HG03280 (cell line): Measurements from ENCODE around the gene ENDOD1.

Experiments used
- ATAC-seq: cut with Tn5 transposase; IDR thresholded peaks from one replicate; pipeline ENCODE4 v1.9.1; 2021; ENCODE audit warnings: mild to moderate bottlenecking, moderate library complexity; ENCODE audit not compliant: unreplicated experiment

The ENDOD1 gene

DNA sequence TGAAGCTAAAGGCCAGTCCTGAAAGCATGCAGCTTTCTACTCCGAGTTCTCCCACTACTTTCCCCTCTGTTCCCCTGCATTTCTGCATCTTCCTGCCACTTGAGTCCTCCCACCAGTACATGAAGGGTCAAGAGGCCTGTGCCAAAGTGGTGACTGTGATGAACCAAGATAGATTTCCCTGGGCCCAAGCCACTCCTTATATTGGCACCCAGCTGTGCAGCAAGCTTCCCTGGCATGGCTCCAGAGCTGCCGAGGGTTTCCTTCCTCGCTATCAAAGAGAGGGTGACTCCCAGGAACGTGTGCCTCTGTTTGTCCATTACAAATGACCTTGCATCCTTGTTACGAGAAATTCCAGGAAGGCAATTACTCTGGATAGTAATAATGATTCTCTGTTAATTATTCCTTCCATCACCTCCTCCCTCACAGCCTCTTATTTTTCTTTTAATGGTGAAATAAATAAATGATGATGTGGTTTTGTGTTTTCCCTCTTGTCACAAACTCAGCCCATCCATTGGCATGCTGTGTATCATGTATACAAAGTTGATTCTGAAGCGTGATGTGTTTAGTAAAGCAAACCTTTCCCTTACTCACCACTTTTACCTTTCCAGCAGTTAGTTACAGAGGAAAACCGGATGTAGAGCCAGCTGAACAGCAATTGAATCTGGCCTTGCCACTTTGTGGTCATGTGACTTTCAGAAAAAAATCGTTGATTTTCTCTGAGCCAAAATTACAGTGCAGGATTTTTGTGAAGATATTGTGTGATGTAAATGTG is 14.7 kb upstream of the ENDOD1 start:
- no peak for ATAC-seq

DNA sequence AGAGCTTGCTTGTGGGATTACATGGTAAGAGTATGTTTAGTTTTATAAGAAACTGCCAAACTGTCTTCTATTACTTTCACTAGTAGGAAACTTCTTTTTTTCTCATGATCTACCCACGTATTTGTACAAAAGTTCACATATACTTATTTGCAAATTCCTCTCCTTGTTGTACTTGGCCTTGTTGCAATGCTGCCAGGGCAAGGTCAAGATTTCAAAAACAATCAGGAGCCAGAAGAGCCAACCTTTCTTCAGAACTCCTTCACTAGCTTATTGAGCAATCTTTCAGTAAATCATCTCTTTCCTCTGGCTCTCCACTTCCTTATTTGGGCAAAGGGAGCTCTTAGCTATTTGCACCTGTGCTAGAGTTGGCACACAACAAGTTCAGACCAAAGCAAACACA is 13.2 kb upstream of the ENDOD1 start:
- no peak for ATAC-seq

DNA sequence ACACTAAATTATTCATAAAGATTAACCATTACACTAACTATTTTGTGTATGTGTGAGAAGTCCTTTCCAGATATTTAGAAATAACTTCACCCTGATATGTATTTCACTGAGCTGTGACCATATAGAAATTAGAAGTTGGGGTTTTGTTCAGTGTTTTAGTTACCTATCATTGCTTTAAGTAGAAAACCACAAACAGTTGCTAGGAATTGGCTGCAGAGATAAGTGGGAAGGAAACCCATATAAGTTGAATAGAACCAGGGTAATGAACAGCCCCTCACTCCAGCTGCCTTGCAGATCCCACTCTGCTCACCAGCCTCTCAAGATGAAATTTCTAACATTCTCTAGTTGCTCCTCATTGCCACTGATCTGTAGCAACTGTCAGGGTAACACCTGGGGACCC is 12.7 kb upstream of the ENDOD1 start:
- ATAC-seq = no peak

DNA sequence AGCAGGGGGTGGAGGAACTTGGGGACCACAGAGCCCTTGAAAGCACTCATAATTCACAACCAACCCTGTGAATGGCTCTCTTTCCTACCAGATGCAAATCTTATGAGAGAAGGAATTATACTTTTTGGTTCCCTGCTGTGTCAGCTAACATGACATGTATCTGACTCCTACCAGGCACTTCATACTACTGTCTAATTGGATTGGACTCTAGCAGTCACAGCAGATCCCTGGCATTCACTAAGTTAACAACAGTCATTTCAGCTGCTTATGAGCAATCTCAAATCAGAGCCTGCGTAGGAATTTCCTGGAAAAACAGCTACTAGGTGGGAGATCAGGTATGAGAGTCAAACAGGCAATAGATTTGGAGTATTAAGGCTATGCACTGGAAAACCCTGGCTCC is 11.1 kb upstream of the ENDOD1 start:
- ATAC-seq = no peak

DNA sequence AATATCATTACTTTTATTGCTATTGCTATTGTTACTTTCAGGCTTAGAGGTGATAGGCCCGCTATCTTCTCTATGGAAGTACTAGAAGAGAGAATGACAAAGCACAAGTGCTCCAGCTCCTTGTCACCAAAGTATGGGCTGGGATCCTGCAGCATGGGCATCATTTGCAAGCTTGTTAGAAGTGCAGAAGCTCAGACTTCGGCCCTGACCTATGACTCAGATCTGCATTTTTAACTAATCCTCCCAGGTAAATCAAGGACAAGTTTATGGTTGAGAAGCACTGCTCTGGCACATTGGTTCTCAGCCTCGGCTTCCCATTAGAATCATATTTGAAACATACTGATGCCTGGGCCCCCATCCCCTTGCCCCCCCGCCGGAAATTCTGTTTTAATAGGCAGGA is 8.6 kb upstream of the ENDOD1 start:
- no peak for ATAC-seq

DNA sequence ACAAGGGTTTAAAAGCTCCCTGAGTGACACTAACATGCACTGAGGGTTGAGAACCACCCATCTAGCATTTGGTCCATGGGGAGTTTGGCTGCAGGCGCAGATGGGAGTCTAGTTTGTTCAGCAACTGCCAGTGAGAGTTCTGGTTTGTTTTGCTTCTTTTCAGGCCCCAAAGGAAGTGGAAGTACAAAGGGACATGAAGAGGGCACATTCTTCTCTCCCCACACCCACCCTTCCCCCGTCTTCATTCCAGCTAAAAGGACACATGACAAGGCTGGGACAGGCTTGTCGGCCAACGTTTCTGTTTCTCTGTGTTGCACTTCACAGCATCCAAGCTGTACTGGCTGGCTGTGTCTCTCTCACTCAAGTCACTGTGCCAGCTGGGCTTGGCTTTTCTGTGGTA is 8.2 kb upstream of the ENDOD1 start:
- no peak for ATAC-seq

DNA sequence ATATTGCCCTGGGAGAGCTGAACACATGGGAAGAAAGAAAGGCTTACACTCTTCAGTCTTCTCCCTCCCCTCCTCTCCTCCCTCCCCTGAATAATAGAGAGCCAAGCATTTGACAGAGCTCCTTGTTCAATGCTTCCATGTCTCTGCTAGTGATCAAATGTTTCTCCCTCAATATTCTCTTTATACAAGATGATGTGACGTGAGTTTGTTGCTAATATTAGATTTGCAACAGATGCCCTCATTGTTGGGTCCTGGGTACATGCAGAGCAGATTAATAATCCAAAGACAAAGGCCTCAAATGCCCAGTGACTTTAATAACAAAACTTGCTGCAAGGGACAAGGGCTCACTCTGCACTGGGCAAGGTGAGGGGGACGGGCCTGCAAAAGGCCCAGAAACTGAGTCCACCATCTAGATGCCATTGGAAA is 7.1 kb upstream of the ENDOD1 start:
- ATAC-seq = no peak

DNA sequence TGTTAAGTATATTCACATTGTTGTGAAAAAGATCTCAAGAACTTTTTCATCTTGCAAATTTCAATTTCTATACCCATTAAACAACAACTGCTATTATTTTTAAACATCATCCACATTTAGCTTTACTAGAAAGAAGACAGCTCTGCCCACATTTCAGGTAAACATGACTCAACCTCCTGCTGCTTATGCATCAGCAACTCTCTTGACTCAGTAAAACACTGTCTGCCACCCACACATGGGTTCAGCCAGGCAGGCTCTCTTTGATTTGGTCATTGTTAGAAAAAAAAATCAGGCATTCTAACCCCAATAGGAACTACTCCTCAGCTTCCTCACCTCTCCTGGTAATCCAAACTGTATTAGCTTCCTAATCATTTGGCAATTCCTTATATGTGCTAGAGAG is 5.1 kb upstream of the ENDOD1 start:
- peak; percentile 36 for ATAC-seq

DNA sequence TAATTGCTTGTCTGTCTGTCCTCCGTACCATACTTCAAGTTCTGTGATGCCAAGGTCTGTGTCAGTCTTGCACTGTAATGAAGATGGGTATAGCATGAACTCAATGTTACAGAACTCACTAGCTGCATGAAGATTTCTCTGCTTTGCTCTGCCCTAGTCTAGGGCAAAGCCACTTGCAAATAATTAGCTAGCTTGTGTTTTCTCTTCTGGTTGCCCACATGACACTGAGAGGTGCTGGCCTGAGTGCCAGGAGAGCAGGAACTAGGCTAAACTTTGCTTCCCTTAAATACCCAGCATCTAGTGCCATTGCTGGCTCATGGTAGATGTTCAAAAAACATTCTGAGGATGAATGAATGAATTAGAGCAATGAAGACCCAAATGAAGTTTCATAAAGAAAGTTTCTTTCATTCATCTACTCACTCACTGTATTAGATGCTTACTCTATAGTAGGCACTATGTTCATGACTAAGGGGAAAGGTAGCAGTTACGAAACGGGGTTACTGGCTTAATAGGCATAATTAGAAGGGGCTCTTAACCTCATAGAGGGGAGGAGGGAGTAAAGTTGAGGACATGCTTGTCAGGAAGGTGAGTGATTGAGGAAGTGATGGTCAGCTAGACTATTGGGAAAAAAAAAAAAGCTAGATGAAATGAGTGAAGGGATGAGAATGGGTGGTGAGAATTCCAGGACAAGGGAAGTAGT is 4.4 kb upstream of the ENDOD1 start:
- no peak for ATAC-seq

DNA sequence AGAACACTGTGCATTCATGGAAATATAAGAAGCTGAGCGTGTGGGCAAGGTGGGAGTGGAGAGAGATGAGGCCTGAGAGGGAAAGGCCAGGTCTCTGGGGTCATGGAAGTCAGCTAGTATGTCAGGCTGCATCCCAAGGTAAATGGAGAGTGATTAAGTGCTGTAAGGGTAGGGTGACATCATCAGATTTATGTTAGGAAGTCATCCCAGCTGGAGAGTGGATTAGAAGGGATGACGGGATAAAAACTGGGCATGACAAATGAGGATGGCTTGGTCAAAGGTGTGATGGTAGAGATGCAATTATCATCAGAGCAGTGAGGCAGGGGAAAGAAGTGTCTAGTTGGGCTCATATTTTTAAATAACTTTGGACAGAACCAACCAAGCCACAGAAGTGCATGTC is 3.5 kb upstream of the ENDOD1 start:
- no peak for ATAC-seq

DNA sequence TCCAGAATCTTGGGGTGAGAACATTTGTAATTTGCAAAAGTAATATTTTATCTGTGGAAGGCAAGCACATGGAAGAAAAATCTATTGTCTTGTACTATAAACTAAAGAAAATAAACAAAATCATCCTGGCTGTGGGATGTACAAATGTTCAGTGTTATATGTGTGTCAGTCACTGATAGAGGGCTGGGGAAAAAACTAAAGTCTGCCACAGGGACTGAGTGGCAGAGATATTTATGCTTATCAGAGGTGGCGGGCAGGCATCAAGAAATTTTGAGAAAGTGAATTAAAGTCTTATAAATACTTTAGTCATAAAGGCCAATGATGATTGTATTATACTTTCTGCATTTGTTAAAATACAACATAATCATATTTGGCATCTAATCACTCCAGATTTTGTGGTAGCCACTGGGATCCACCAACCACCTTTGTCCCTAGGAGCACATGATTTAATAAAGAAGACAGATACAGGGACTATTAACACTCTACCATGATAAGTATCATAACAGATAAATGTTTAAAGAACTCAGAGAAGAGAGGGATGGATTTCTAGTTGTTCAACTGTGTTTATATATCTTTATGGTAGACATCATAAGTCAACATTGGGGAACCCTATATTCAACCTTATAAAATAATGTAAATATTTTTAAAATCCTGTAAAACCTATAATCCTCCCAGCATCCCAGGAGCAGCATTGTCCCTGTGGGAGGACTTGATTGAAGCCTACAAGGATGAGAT is 2.6 kb upstream of the ENDOD1 start:
- no peak for ATAC-seq

DNA sequence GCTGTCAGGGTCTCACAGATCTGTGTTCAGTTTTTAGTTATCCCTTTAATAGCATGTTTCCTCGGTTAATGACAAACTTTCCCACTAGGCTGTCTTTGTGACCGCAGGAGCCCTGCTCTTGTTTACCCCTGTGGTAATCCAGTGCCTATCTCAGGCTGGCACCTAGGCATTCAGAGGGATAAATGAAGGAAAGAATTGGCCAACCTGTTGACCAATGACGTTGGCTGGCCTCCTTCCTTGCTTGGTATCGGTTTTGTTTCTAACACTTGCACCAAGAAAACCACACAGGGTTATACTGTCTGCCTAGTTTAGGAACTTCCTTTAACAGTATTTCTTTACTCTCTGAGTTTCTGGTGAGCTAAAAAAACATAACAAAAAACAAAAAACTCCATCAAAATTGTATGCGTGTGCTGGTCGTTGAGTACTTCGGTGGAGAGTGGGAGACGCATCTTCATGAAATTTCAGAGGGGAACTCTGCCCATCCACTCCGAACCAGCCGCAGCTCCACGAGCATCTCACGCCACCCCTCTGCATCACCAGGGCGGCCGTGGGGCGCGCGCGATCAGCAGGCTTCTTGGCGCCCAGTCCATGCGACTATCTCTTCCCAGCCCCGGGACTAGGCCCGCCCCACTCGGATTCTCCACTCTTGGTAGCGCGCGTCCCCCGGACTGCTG is 563 bp upstream of the ENDOD1 start:
- peak; percentile 43 for ATAC-seq

DNA sequence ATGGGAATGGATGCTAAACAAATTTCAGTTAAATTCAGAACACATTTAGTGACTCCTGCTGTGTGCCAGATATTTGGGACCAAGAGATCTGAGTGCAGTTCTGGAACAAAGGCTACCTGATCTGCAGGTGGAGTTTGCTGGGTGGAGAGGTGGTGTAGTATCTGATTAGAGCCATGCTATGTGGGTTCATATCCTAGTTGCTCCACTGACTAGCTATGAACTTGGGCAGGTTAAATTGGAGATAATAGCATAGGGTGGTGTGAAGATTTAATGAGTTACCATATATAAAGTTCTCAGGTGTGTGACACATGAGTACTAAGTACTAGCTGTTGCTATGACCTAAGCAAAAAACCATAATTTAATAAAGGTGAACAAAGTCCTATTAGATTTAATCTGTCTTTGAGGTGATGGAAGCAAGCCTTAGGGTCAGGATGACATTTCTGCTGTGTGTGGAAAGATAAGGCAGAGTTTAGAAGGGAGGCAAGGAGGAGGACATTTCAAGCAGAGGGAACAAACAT is 2.1 kb downstream of the ENDOD1 start:
- no peak for ATAC-seq

DNA sequence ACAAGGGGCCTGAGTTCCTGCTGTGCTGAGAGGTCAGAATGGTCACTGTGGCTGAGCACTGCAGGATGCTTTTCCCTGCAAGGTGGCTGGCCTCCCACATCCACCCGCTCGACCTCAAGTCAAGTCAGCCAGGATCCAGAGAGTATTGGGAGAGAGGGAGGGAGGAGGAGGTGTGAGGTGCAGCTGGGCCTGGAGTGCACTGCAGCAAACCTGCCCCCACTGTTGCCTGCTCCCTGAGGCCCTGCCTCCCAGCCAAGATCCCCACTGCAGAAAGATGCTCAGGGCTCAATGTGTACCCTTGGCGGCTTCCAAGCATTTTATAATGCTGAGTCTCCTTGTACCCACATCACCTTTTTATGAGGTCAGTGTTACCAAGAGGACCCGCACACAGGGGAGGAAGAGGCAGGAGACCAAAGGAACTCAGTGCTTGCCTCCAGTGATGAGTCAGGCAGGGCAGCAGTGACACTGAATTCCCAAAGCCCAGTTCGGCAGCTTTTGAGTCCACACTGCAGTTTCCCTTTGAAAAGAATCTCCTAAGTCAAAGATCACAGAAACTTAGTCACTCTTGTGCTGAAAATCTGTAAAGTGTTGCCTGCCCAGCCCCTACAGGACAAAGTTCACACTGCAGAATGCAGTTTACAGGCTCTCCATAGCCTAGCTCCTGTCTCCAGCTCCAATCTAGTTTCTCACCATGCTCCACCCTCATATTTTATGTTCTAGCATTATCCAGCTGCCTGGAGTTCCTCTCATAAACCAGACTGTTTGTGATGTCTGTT is 3.1 kb downstream of the ENDOD1 start:
- ATAC-seq = peak; percentile 18

DNA sequence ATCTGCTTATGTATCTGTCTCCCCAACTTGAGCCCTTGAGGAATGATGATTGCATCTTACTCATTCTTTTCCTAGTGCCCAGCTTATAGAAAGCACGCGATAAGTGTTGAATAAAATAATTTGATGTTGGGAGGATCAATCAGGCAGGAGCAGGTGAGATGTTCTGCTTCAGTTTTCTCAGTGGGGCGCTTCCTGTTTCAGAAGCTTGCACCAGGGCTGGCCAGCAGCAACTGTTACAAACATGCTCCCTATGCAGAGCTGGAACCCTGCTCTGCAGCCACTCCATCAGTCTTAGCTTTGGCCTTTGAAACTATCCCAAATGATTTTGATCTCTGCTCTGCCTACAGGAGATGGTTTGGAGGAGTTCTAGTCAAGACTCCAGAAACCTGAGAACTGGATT is 3.9 kb downstream of the ENDOD1 start:
- no peak for ATAC-seq

DNA sequence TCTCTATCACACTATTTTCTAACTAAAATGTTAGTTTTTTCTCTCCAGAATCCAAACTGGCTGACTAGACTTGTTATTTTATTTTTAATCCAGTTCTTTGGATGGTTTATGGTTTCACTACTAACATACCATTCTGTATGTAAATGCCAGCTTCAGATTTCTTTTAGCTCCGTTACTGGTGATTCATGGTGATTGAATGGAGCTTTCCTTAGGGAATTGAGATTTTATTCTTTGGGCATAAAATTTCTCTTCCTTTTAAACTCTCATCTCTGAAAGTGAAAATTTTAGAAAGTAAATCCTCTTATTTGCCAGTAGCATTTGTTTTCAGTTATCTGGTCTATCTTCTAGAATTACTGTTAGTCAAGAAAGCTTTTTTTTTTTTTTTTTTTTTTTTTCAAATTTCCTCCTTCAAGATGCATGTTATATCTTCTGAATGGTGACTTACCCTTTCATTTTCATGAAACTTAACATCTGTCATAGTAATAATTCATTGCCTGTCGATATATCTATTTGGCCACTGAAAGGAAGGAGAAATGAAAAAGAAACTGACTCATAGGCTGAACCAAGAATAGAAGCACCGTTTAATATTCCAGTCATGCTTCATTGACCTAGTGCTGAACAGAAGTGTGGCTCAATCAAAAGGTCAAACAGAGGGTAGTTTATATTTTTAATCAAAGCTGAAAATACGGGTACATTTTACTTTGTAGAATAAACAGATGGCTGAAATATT is 6.4 kb downstream of the ENDOD1 start:
- ATAC-seq = peak; percentile 79

DNA sequence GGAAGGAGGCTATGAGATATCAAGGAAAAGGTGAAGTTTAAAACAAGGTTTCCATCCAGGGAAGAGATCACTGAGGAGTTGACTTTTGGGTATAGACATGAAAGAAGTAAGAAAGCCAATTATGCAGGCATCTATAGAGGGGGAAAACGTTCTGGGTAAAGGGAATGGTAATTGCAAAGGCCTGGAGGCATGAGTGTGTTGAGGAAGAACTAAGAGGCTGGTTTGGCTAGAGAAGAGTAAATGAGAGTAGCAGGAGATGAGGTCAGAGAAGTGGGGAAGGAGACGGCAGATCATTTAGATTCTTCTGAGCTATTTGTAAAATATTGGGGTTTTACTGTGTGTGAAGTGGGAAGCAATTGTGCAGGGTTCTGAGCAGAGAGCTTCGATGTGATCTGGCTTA is 7.6 kb downstream of the ENDOD1 start:
- ATAC-seq = no peak

DNA sequence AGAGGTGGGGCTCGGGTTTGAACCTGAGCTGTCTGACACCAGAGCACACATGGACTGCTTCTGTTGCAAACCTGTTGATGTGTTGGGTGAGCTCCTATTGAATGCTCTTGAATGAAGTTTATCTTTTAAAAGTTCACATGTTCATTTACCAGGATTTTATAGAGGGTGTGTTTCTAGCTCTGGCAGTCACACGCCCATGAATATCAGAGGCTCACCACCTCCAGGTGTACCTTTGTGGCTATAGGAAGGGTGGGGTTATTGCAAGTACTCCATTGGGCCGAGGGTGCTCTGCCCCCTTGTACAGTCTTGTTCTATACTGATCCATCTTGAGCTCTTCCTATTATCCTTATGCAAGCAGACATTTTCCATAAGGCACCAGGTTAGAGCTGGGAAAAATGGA is 9.2 kb downstream of the ENDOD1 start:
- no peak for ATAC-seq

DNA sequence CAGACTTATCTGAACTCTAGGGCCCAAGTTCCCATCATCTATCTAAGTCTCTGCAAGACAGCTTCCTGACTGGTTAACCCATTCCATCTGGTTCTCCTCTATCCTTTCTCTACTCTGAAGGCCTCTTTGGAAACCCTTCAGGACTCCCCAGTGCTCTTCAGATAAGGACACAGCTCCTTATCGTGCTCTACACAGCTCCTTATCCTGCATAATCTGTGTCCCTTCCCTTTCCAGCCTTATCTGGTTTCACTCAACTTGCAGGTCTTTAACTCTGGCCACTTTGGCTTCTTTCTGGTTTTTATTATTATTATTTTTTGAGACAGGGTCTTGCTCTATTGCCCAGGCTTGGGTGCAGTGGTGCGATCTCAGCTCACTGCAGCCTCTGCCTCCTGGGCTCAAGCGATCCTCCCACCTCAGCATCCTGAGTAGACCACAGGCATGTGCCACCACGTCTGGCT is 10.6 kb downstream of the ENDOD1 start:
- ATAC-seq = no peak
